Thyroid gland (tissue), 4 donors: Measurements from ENCODE around the gene STRIP2. TPM values are rescaled to one million over a fixed set of nuclear protein-coding genes. Genes with fewer than 3 reads are reported as not detected.

Experiments used
- DNase-seq, 2 donors: peaks; one replicate each; pipeline ENCODE4 v3.0.0-alpha.2; 2019
- H3K27ac ChIP-seq, 3 donors: fragments of 200-600 bp; sonication (generic); 1 replicate in 2 of 3; 2 replicates in 1 of 3; pipeline ENCODE4 v1.5.1; 2016 to 2019; ENCODE audit warnings: mild to moderate bottlenecking in 1 of 3, moderate library complexity in 1 of 3
- H3K27me3 ChIP-seq: fragments of 200-600 bp; sonication (generic); one replicate; pipeline ENCODE4 v1.5.1; 2019
- H3K36me3 ChIP-seq, 2 donors: fragments of 200-600 bp; sonication (generic); one replicate each; pipeline ENCODE4 v1.5.1; 2016 to 2019
- H3K4me1 ChIP-seq, 2 donors: fragments of 200-600 bp; sonication (generic); one replicate each; pipeline ENCODE4 v1.5.1; 2017 to 2019
- H3K4me3 ChIP-seq, 3 donors: fragments of 200-600 bp; sonication (generic); replicated peaks in 1 of 3; 1 replicate in 2 of 3; 2 replicates in 1 of 3; pipeline ENCODE4 v1.5.1; 2016; ENCODE audit warnings: mild to moderate bottlenecking in 1 of 3
- H3K9me3 ChIP-seq: fragments of 200-600 bp; sonication (generic); one replicate; pipeline ENCODE4 v1.5.1; 2017
- CTCF ChIP-seq, 6 experiments: fragments of 200-600 bp in 3 of 6; fragments of 450-650 bp in 3 of 6; sonication (generic) in 3 of 6; IDR thresholded peaks; one replicate each; pipeline ENCODE4 v1.5.1; 2016 to 2019; ENCODE audit warnings: antibody characterized with exemption in 6 of 6, mild to moderate bottlenecking in 2 of 6, inconsistent platforms in 1 of 6, moderate library complexity in 1 of 6
- POLR2A ChIP-seq, 2 donors: fragments of 450-650 bp; IDR thresholded peaks; one replicate each; pipeline ENCODE4 v1.6.1; 2017; ENCODE audit warnings: antibody characterized with exemption in 2 of 2, mild to moderate bottlenecking in 2 of 2, moderate library complexity in 1 of 2
- WGBS, 2 donors: methylation state at CpG; one replicate each; pipeline ENCODE4 v1.1.5; 2017; 5-methylcytosine and 5-hydroxymethylcytosine counted together
- intact Hi-C: fragments of 100-400 bp; cut with DNase I; formaldehyde crosslinking; loops from one replicate; pipeline ENCODE4 v1.15.1; 2023
- small RNA-seq: library from RNA; depleted of rRNA; stranded (forward); fragments of <200 nt; gene quantifications from one replicate; pipeline ENCODE3, GENCODE V24; 2016
- total RNA-seq, 4 donors: library from RNA; depleted of rRNA; stranded (reverse); fragments of >200 nt; gene quantifications; one replicate each; pipeline ENCODE4 v1.2.3, GENCODE V29; 2016

The STRIP2 gene
- total RNA-seq, 4 donors from 2014 or later = 0.22 to 0.94 (median 0.54) TPM

GRCh38 chr7:129535896-129536295, 101.7 kb downstream of the STRIP2 start:
- DNase-seq = no peak
- Histone ChIP-seq H3K4me3 (no peak overlapping the region), H3K36me3 (no peaks in the 10 kb centered on the region), H3K9me3 (no peaks in the 10 kb centered on the region), H3K27ac (no peak overlapping the region), H3K27me3 (no peaks in the 10 kb centered on the region), H3K4me1 (no peaks in the 10 kb centered on the region)
- WGBS, 2 donors = 75 to 77% methylated on average over 5 of the region's 5 CpGs
- TF ChIP-seq POLR2A (IDR thresholded peaks at IDR 0.05) = no peak
- no peak for TF ChIP-seq CTCF (IDR thresholded peaks at IDR 0.05)
- intact Hi-C loops = no loop called here

GRCh38 chr7:129536323-129536722, 102.1 kb downstream of the STRIP2 start:
- H3K9me3 ChIP-seq = no peaks in the 10 kb centered on the region
- H3K27me3 ChIP-seq = no peaks in the 10 kb centered on the region
- H3K27ac ChIP-seq = no peak overlapping the region
- no peak for TF ChIP-seq CTCF (IDR thresholded peaks at IDR 0.05)
- no peak for TF ChIP-seq POLR2A (IDR thresholded peaks at IDR 0.05)
- H3K36me3 ChIP-seq = no peaks in the 10 kb centered on the region
- 84 to 89% methylated on average over 9 of the region's 9 CpGs for WGBS, 2 donors
- no peaks in the 10 kb centered on the region for H3K4me1 ChIP-seq
- intact Hi-C loops = no loop called here
- no peak overlapping the region for H3K4me3 ChIP-seq
- no peak for DNase-seq

Small RNA genes within 50 kb of the gene (small RNA-seq; reads per million reads assigned to genes)
- gene AC009244.1 = 0.38 reads per million
- not detected for gene RNU1-72P
- gene SNRPGP3 = not detected

Other genes starting within 250 kb of the STRIP2 start
- gene SMO, start 245.8 kb upstream of the STRIP2 start, total RNA-seq = 10 to 100 TPM; 10.5 to 17.4 (median 14.7) TPM
- 100 to 1,000 TPM in 2 of 4 donors, 10 to 100 TPM in 2; 83.2 to 149 (median 101) TPM for gene AHCYL2, start 209.4 kb upstream of the STRIP2 start, total RNA-seq
- gene SMKR1, start 68.1 kb downstream of the STRIP2 start, total RNA-seq = 1 to 10 TPM in 3 of 4 donors, under 1 TPM in 1; 0.56 to 2.7 (median 1.1) TPM
- 10 to 100 TPM; 16.9 to 37.1 (median 27.0) TPM for gene NRF1, start 177.3 kb downstream of the STRIP2 start, total RNA-seq